GM08714 (cell line): ENCODE measurements around the gene ST6GALNAC3.
"Not testable (repeated sequence)": the region's sequence is repeated elsewhere in the genome, so short reads cannot be mapped to it uniquely, and the experiment has no call there.

Experiments
- H3K4me3 ChIP-seq: fragments of 200-500 bp; sonication (Bioruptor generic); 2 replicates; pipeline ENCODE4 v1.5.1; 2014; ENCODE audit warnings: mild to moderate bottlenecking, low read length, inconsistent platforms
- ZNF274 ChIP-seq: IDR thresholded peaks from 2 replicates; pipeline ENCODE4 v1.6.1; 2012; ENCODE audit warnings: mild to moderate bottlenecking, low read depth, low read length

Gene ST6GALNAC3

DNA sequence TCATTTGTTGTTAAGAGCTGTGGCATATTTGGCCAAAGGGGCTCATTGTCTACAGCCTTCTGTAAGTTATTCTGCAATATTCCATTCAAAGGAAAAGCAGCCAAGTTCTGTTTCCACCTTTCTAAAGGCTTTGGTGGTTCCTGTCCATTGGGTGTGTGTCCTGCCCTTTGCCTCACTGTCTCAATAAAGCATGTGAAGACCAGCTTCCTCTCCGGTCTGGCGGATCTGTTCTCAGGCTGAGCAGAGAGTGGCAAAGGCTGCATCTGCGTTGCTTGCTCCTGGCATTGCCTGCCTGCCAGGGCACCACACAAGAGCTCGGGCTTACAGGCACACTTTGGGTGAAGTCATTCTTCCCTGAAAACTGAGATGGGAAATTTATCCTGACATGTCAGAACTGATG is 34.9 kb downstream of the ST6GALNAC3 start:
- TF ChIP-seq ZNF274: no peak

DNA sequence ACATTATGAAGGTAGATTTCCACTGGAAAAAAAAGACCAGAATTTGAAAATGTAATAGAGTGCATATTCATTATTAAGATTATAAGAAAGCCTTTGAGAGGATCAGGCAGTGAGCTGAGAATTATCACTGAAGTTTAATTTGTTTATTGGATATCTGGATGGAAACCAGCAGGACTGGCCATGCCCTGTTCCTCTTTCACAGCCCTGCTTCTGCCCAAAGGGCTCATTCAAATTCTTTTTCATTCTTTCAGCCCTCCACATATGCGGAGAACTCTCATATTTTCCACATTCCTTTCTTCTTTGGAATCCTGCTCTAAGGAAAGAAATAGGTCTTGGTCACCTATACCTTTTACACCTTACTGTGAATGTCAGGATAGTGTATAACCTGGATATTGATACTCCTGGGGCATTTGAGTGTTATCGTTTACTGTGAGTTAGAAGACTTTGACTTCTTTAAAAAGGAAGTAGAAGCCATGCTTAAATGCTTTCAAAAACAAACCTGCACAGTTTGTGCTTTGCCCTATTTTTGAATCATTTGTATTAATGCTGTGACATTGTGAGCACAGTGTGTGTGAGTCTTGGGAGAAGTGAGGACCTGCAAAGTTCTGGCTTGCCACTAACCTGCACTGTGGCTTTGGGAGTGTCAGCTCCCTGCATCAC is 35.5 kb downstream of the ST6GALNAC3 start:
- TF ChIP-seq ZNF274: no peak
- no peak overlapping the region for H3K4me3 ChIP-seq

More for the DNA sequence above, 34.9 kb downstream of the ST6GALNAC3 start:
- no peak overlapping the region for H3K4me3 ChIP-seq

DNA sequence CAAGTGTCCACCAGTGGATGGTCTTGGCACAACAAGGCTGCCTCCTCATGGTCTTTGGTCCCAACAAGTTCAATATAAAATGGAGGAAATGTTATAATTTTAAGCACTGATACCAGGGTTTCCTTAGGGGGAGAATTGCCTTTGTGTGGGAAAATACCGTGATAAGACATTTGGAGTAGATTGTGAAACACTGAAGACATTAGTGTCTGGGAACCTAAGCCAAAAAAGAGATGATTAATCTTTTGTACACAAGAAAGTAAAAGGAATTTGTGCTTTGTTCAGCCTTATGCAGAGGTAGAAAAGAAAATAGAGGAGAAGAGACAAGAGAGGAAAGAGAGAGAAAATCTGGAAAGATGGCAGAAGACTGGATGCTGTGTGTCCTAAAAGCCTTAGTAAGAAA is 36.1 kb downstream of the ST6GALNAC3 start:
- H3K4me3 ChIP-seq: no peak overlapping the region

DNA sequence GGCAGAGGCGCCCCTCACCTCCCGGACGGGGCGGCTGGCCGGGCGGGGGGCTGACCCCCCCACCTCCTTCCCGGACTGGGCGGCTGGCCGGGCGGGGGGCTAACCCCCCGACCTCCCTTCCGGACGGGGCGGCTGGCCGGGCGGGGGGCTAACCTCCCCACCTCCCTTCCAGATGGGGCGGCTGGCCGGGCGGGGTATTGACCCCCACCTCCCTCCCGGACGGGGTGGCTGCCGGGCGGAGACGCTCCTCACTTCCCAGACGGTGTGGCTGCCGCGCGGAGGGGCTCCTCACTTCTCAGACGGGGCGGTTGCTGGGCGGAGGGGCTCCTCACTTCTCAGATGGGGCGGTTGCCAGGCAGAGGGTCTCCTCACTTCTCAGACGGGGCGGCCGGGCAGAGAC is 37.8 kb downstream of the ST6GALNAC3 start:
- not testable (repeated sequence) for H3K4me3 ChIP-seq

More for the DNA sequence above, 36.1 kb downstream of the ST6GALNAC3 start:
- TF ChIP-seq ZNF274: no peak

DNA sequence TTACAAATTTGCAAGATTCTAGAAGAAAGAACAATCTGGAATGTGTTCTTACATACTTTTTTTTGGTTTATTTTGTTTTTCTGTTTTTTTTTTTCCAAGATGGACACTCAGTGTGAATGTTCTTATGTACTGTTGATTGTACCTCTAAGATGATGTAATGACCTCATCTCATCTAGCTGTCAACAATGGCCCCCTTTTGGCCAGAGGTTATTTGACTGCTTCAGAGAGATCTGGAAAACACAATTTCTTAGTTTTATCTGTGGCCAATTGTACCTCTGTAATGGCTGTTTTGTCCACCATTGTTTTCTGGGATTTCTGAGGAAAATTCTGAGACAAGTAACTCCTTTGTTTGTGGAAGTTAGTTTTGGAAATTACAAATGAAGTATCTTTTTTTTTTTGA is 38.9 kb downstream of the ST6GALNAC3 start:
- H3K4me3 ChIP-seq: no peak overlapping the region
- no peak for TF ChIP-seq ZNF274

DNA sequence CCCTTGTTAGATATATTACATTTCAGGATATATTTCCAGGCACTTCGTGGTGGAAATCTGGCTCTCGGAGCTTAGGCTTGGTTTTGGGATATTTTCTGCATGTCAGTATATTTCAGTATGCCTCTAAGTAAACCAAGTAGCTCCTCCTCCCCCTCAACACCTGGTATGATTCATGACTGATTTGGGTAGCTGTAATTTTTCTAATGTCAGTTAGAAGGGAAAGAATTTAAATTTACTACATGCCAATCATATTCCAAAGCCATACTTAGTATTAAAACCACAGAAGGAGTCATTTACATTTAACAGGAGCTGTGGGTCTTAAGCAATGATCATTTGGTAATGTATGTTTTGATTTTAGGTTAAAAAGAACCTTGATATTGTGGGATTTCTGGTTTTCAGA is 40.6 kb downstream of the ST6GALNAC3 start:
- no peak for TF ChIP-seq ZNF274
- H3K4me3 ChIP-seq: no peak overlapping the region

DNA sequence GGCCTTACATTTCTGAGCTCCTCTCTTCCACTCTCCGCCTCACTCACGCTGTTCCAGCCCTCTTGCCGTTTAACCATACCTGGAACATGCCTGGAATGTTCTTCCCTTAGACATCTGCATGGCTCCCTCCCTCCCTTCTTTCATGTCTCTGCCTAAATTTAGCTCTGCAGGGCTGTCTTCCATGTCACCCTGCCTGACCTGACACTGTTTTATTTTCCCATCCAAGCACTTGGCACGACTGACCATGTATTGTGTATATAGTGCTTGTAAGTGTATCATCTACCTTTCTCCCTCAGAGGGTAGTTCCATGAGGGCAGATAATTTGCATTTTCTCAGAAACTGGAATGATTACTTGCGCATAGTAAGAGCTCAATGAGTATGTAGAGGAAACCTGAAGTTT is 47.3 kb downstream of the ST6GALNAC3 start:
- TF ChIP-seq ZNF274: no peak
- H3K4me3 ChIP-seq: no peak overlapping the region

DNA sequence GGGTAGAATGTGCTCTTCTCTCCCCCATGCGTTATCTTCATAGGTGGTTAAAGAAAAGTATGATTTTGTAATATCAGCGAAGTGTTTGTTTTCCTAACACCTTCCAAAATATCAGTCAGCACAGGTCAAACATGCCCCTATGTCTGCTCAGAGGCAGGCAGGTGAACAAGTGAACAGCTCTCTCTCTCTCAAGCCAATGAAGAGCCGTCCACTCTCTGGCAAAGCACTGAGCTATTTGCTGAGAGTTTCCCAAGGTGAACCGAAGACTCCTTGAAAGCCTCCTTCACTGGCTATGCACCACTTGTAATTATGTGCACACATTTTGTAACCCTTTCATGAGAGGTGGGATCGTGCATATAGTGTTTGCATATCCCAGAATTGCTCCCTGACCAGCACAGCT is 47.7 kb downstream of the ST6GALNAC3 start:
- no peak for TF ChIP-seq ZNF274
- H3K4me3 ChIP-seq: no peak overlapping the region

DNA sequence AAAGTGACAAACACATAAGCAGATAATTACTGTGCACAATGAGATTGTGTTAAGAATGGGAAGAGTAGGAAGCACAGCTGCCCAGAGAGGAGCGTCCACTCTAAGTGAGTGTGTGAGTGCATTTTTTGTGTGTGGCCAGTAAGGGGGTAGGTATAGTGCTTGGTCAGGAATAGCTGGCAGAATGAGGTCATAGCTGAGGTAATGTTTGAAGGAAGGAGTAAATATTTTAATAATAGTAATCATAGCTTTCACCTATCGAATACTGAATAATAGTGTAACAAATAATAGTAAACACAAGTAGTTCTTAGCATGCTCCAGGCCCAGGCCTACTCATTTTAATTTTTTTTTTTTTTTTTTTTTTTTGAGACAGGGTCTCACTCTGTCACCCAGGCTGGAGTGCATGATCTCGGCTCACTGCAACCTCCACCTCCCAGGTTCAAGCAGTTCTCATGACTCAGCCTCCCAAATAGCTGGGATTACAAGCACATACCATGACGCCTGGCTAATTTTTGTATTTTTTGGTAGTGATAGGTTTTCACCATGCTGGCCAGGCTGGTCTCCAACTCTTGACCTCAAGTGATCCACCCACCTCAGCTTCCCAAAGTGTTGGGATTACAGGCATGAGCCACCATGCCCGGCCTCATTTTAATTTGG is 49.0 kb downstream of the ST6GALNAC3 start:
- not testable (repeated sequence) for H3K4me3 ChIP-seq

DNA sequence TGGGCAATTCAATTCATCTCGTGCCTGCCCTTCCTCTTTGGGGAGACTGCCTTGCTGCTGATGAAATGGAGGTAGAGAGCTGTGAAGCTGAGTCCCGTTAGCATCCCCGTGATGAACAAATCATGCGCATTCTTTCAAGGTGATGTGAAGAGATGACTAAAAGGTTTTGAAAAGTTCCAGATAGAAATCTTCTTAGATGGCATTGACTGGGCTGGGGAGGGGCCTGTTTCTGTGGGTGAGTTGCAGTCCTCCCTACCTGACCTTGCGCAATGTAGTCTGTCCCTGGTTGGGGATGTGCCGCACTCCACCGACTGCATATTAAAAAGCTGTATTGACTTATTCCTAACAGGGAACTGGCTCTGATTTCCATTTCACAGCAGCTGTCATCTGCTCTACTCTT is 49.6 kb downstream of the ST6GALNAC3 start:
- H3K4me3 ChIP-seq: no peak overlapping the region
- TF ChIP-seq ZNF274: no peak

DNA sequence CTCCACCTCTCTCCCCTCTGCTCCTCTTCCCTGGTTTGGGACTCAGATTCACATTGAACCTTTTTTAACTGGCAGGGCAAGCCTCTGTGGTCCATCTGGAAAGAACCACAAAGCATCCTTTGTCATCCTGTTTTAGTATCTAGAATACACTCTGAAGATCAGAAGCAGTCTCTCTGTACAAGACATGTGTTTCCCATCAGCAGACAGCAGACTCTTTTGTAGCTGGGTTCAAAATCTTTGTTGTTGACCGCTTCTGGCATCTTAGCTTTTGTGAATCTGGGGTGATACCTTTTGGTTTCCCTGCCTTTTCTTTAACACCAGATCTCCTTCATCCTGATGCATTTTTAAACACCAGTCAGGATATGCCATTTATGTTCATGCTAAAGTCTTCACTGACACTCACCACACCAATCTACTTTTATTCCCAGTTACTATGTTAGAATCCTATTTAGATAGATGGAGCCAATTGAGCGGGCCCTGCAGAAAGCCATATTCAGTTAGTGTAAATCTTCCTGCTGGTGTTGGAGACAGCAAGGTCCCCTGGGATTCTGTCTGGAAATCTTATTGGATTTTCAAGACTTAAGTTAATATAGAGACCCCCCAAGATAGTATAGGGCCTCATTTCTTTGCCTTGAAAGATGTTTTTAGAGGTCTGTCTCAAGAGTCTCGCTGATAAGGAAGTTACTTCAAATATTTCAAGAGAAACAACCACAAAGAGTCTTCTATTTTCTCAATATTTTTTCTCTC is 51.1 kb downstream of the ST6GALNAC3 start:
- TF ChIP-seq ZNF274: no peak
- H3K4me3 ChIP-seq: no peak overlapping the region

DNA sequence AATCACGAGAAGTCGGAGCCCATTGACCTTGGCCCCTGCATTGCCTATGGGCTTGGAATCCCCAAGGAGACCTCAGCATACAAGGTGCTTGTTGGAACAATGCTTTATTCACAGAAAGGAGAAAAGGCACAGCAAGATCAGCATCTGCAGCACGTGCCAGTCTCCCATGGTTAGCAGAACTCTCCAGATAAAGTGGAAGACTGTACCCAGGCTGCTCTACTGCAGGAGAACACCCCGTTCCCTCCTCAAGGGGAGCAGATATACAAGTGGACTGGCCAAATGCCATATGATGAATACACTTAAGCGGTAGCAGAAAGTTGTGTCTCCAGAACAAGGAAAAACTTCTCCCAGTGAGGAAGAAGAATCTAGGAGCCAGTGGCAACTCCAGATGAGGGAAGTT is 53.5 kb downstream of the ST6GALNAC3 start:
- H3K4me3 ChIP-seq: no peak overlapping the region
- no peak for TF ChIP-seq ZNF274

DNA sequence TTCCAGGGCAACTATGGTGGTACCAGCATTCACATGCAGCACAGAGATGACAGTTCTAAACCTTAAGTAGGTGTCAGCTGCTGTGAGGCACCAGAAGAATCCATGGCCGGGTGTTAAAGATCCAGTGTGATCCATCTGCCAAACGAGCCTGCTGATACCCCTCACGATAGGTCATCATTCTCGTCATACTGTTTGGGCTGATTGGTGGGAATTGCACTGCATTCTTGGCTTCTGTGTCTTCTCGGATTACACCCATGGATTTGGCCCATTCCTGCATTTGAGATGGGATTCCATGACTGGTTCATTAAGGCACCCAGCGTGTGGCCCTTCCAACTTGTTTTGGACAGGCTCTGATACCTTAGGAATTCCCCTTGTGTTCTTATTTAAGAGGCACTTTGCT is 55.2 kb downstream of the ST6GALNAC3 start:
- TF ChIP-seq ZNF274: no peak
- H3K4me3 ChIP-seq: no peak overlapping the region

DNA sequence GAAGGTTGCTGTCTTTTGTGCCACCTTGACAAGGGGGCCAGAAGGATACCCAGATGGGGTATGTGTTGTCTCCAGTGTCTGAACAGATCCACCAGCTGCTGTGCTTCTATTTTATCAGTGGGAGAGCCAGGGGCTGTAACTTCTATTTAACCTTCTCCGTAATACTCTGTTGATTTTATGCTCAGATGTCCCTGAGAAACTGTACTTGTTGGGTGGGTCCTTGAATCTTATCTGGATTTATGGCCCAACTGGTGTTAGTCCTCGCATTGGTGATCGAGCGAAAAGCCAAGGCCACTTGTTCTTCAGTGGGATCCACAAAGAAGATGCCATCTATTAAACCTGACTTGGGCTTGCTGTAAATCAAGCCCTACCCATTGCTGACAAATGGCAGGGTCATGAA is 56.4 kb downstream of the ST6GALNAC3 start:
- no peak for TF ChIP-seq ZNF274

DNA sequence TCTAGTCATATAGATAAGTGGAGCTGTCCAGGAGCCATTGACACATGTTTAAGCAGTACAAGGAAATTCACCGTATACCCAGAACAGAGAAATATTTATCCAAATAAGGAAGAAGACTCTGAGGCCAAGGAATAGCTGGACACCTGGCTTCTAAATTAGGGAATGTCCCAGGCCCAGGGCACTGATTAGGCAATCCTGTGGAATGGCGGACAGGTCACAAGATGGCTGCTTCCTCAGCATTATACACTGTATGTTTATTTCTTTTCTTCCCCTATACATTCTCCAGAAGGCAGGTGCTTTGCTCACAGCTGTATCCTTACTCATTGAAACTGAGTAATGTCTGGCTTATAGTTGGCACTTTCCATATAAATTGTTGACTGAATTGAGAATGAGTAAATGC is 59.4 kb downstream of the ST6GALNAC3 start:
- H3K4me3 ChIP-seq: no peak overlapping the region
- TF ChIP-seq ZNF274: no peak

More for the DNA sequence above, 56.4 kb downstream of the ST6GALNAC3 start:
- no peak overlapping the region for H3K4me3 ChIP-seq
